B cell (primary cell): ENCODE data around the gene MAGIX. TPM values are rescaled to one million over a fixed set of nuclear protein-coding genes. Genes with fewer than 3 reads are reported as not detected.

Experiments used
- ATAC-seq: fragments of 200-7000 bp; cut with Tn5 transposase; one replicate; pipeline ENCODE4 v1.10.0; 2021; ENCODE audit warnings: low read depth, mild to moderate bottlenecking, moderate number of reproducible peaks, moderate library complexity
- CTCF ChIA-PET: fragments of 350-600 bp; sonication (Branson Sonifier 250); formaldehyde crosslinking; loops from one replicate; lab custom pipeline; 2021; ENCODE audit warnings: antibody characterized with exemption, inconsistent platforms; lab: Charles Lee
- POLR2A ChIA-PET: fragments of 350-600 bp; sonication (Branson Sonifier 250); formaldehyde crosslinking; loops from one replicate; lab custom pipeline; 2021; ENCODE audit warnings: antibody characterized with exemption; lab: Charles Lee
- DNase-seq: peaks from one replicate; pipeline ENCODE4 v3.0.0; 2013
- H2AFZ ChIP-seq: 2 replicates; pipeline ENCODE4 v1.6.1; 2012; ENCODE audit warnings: mild to moderate bottlenecking, low read depth, low read length; ENCODE audit not compliant: insufficient read depth, poor library complexity, severe bottlenecking
- H3K27ac ChIP-seq, 2 donors: 1 replicate in 1 of 2; 2 replicates in 1 of 2; pipeline ENCODE4 v1.5.1; 2012 to 2013; ENCODE audit warnings: low read length in 2 of 2, mild to moderate bottlenecking in 2 of 2, moderate library complexity in 1 of 2
- H3K27me3 ChIP-seq, 4 experiments: fragments of 200-600 bp in 1 of 4; sonication (generic) in 1 of 4; replicated peaks in 1 of 4; 1 replicate in 2 of 4; 2 replicates in 2 of 4; pipeline versions ENCODE4 v1.6.1 to v1.7.0; 2013 to 2016; ENCODE audit warnings: low read length in 3 of 4, mild to moderate bottlenecking in 2 of 4, mixed read lengths in 1 of 4, moderate library complexity in 1 of 4; ENCODE audit not compliant: insufficient read depth in 4 of 4, control insufficient read depth in 3 of 4; ENCODE audit errors: control extremely low read depth in 1 of 4
- H3K36me3 ChIP-seq, 2 experiments: replicated peaks in 1 of 2; 1 replicate in 1 of 2; 2 replicates in 1 of 2; pipeline versions ENCODE4 v1.6.1 to v1.7.1; 2013; ENCODE audit warnings: low read length in 1 of 2; ENCODE audit not compliant: insufficient read depth in 2 of 2, control insufficient read depth in 1 of 2; ENCODE audit errors: control extremely low read depth in 1 of 2, extremely low read depth in 1 of 2
- H3K4me1 ChIP-seq, 2 donors: fragments of 200-600 bp in 1 of 2; sonication (generic) in 1 of 2; 1 replicate in 1 of 2; 2 replicates in 1 of 2; pipeline versions ENCODE4 v1.5.1 to v1.6.1; 2013 to 2017; ENCODE audit warnings: low read length in 2 of 2; ENCODE audit not compliant: control insufficient read depth in 2 of 2, insufficient read depth in 2 of 2
- H3K4me2 ChIP-seq: replicated peaks from 2 replicates; pipeline ENCODE3; 2012; ENCODE audit warnings: mild to moderate bottlenecking, low read depth, low read length; ENCODE audit not compliant: poor library complexity, severe bottlenecking
- H3K4me3 ChIP-seq, 5 experiments: fragments of 200-600 bp in 1 of 5; sonication (generic) in 1 of 5; 1 replicate in 3 of 5; 2 replicates in 2 of 5; pipeline versions ENCODE4 v1.5.1 to v1.7.0; 2011 to 2016; ENCODE audit warnings: low read length in 4 of 5, mild to moderate bottlenecking in 4 of 5, low read depth in 2 of 5, control low read depth in 1 of 5, moderate library complexity in 1 of 5; ENCODE audit not compliant: insufficient read depth in 1 of 5; ENCODE audit errors: control extremely low read depth in 1 of 5, extremely low read depth in 1 of 5
- H3K79me2 ChIP-seq: fragments of 200-600 bp; sonication (generic); one replicate; pipeline ENCODE4 v1.6.0; 2016; ENCODE audit warnings: low read length; ENCODE audit not compliant: control insufficient read depth, insufficient read depth
- H3K9ac ChIP-seq: fragments of 200-600 bp; sonication (generic); 2 replicates; pipeline ENCODE4 v1.6.1; 2017; ENCODE audit warnings: mild to moderate bottlenecking, low read length, moderate library complexity
- H3K9me3 ChIP-seq, 3 donors: one replicate each; pipeline versions ENCODE4 v1.6.1 to v1.7.1; 2013; ENCODE audit warnings: low read length in 2 of 3; ENCODE audit not compliant: control insufficient read depth in 2 of 3, insufficient read depth in 1 of 3; ENCODE audit errors: control extremely low read depth in 1 of 3
- H4K20me1 ChIP-seq: 2 replicates; pipeline ENCODE4 v1.6.0; 2012; ENCODE audit warnings: mild to moderate bottlenecking, low read length; ENCODE audit not compliant: insufficient read depth, control insufficient read depth, poor library complexity, severe bottlenecking
- H3K27ac Mint-ChIP-seq: one replicate; pipeline ENCODE4 v1.8.0; 2021; ENCODE audit warnings: mixed read lengths
- H3K27me3 Mint-ChIP-seq: one replicate; pipeline ENCODE4 v1.8.0; 2021; ENCODE audit warnings: mixed read lengths
- H3K4me1 Mint-ChIP-seq: one replicate; pipeline ENCODE4 v1.8.0; 2021; ENCODE audit warnings: mixed read lengths
- H3K4me3 Mint-ChIP-seq: one replicate; pipeline ENCODE4 v1.8.0; 2021; ENCODE audit warnings: mixed read lengths
- H3K9me3 Mint-ChIP-seq: one replicate; pipeline ENCODE4 v1.8.0; 2022; ENCODE audit warnings: mixed read lengths; ENCODE audit not compliant: insufficient read depth
- CTCF ChIP-seq: fragments of 200-600 bp; IDR thresholded peaks from one replicate; pipeline ENCODE4 v1.8.0; 2022; ENCODE audit warnings: antibody characterized with exemption, mild to moderate bottlenecking
- EZH2 ChIP-seq: IDR thresholded peaks from 2 replicates; pipeline ENCODE4 v1.6.1; 2012; ENCODE audit warnings: borderline replicate concordance, low read depth, mild to moderate bottlenecking, moderate library complexity, low read length; ENCODE audit not compliant: insufficient read depth, poor library complexity, severe bottlenecking
- WGBS: methylation state at CpG from one replicate; pipeline ENCODE4 v1.1.5; 2013; ENCODE audit warnings: missing lambda C conversion rate; ENCODE audit not compliant: insufficient coverage; 5-methylcytosine and 5-hydroxymethylcytosine counted together
- intact Hi-C: fragments of 100-400 bp; cut with micrococcal nuclease; formaldehyde crosslinking; loops from one replicate; pipeline ENCODE4 v1.10.0; 2022
- polyA plus RNA-seq: library from polyadenylated mRNA; depleted of rRNA; stranded (reverse); fragments of >200 nt; gene quantifications from 2 replicates; pipeline ENCODE4 v1.2.3, GENCODE V29; 2012
- total RNA-seq, 2 donors: library from RNA; stranded (reverse); fragments of 120-200 nt in 1 of 2; gene quantifications; 1 replicate in 1 of 2; 2 replicates in 1 of 2; pipeline versions ENCODE4 v1.2.3 to v1.2.4, GENCODE V29; 2013 to 2022

MAGIX gene
- total and polyA plus RNA-seq, 2 donors (not counting 1 experiment from before 2014, with no cell fraction given) = 1.2 to 2.4 TPM

- no CpG with 5 or more reads among the region's 3 CpGs for WGBS
- ATAC-seq (no peak), DNase-seq (no peak)
- POLR2A ChIA-PET = no interaction called here
- peaks cover 0 to 28% of the 10 kb centered on the region in 2 experiments for H3K36me3 ChIP-seq
- no peak overlapping the region for H3K4me3 ChIP-seq
- Mint-ChIP-seq H3K4me3 (no peak overlapping the region), H3K27ac (peak overlapping the region; percentile 37), H3K4me1 (peaks cover 34% of the 10 kb centered on the region), H3K27me3 (no peaks in the 10 kb centered on the region), H3K9me3 (no peaks in the 10 kb centered on the region)
- H2AFZ ChIP-seq = no peak overlapping the region
- H3K9ac ChIP-seq = no peak overlapping the region
- H3K79me2 ChIP-seq = peaks cover 9% of the 10 kb centered on the region
- TF ChIP-seq CTCF (no peak), EZH2 (no peak)
- no peak overlapping the region for H3K27ac ChIP-seq
- H3K27me3 ChIP-seq = no peaks in the 10 kb centered on the region
- CTCF ChIA-PET = no interaction called here
- intact Hi-C loops = loop anchor here (5.0 kb wide), 1 partner anchor 257 kb away; the partner anchor contains the start of gene PIM2
- H3K9me3 ChIP-seq = no peaks in the 10 kb centered on the region
- H4K20me1 ChIP-seq = peaks cover 9% of the 10 kb centered on the region
- peaks cover 6 to 24% of the 10 kb centered on the region in 2 donors for H3K4me1 ChIP-seq
- no peak overlapping the region for H3K4me2 ChIP-seq
These were observed 12.2 kb downstream of the MAGIX start for GRCh38 chrX:49174723-49175122.

- POLR2A ChIA-PET = no interaction called here
These were observed 13.1 kb downstream of the MAGIX start for GRCh38 chrX:49175435-49176274.

More at GRCh38 chrX:49175435-49176274, 13.1 kb downstream of the MAGIX start:
- WGBS = 93% methylated on average over 20 of the region's 43 CpGs
- peak overlapping the region; percentile 6 for H3K27ac Mint-ChIP-seq
- peaks cover 34% of the 10 kb centered on the region for H3K4me1 Mint-ChIP-seq
- CTCF ChIA-PET = no interaction called here
- TF ChIP-seq EZH2 (no peak), CTCF (no peak)
- no peak for ATAC-seq
- DNase-seq = no peak
- H3K9me3 Mint-ChIP-seq = no peaks in the 10 kb centered on the region
- Histone ChIP-seq H3K9ac (no peak overlapping the region), H4K20me1 (peaks cover 9% of the 10 kb centered on the region), H3K4me2 (no peak overlapping the region), H2AFZ (no peak overlapping the region), H3K4me3 (no peak overlapping the region), H3K9me3 (no peaks in the 10 kb centered on the region), H3K4me1 (peaks cover 6 to 24% of the 10 kb centered on the region in 2 donors), H3K36me3 (peaks cover 0 to 29% of the 10 kb centered on the region in 2 experiments), H3K79me2 (peaks cover 9% of the 10 kb centered on the region), H3K27ac (no peak overlapping the region), H3K27me3 (no peaks in the 10 kb centered on the region)
- H3K4me3 Mint-ChIP-seq = no peak overlapping the region
- no peaks in the 10 kb centered on the region for H3K27me3 Mint-ChIP-seq
- intact Hi-C loops = no loop called here
